Activated T-cell treated with anti-CD3 and anti-CD28 coated beads, Interleukin-2, amount 50 U/mL, for 1 hour (primary cell): ENCODE results near the gene INSRR.

Experiments
- DNase-seq: peaks from one replicate; pipeline ENCODE4 v3.0.0-alpha.2; 2020

The INSRR gene

GRCh38 chr1:156858959-156859522 lies at the start of gene INSRR:
Gene INSRR (minus strand): TSS chr1:156859117. CDS start chr1:156858621, 496 bp downstream.
- no peak for DNase-seq

GRCh38 chr1:156908541-156908940 lies 49.6 kb upstream of the INSRR start:
- no peak for DNase-seq

DNA sequence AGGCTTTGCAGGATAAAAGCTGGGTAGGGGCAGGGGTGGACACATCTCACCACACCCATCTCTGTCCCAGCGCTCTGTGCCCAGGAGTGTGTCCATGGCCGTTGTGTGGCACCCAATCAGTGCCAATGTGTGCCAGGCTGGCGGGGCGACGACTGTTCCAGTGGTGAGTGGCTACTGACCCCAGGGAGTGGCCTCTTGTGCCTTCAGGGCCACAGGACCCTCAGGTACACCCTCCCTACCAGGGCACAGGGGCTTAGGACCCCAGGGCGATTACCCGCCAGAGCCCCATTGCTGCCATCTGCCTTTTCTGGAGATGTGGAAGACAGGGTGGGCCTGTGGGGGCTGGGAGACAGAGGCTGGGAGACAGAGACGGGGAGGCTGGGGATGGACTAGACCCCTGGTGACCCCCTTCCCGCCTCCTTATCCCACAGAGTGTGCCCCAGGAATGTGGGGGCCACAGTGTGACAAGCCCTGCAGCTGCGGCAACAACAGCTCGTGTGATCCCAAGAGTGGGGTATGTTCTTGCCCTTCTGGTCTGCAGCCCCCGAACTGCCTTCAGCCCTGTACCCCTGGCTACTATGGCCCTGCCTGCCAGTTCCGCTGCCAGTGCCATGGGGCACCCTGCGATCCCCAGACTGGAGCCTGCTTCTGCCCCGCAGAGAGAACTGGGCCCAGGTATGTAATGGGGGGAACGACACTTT lies 47.4 kb upstream of the INSRR start:
- no peak for DNase-seq

DNA sequence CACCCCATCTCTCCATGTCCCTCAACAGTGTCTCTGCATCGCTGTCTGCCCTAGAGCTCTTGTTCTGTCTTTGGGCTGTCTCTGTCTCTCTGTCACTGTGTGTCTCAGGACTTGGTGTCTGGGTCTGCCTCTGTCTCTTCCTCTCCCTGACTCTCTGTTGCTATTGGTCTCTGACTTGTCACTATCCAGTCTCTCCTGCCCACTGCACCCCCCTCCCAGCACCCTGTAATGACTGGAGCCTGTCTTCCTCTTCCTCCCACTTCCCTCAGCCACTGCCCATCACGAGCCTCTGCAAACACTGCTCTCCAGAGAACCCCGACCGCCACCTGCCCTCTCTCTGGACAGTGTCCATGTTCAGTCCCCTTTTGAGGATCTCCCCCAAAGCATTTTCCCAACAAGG lies 46.7 kb upstream of the INSRR start:
- no peak for DNase-seq

- DNase-seq: no peak
These were observed 46.3 kb upstream of the INSRR start for GRCh38 chr1:156905176-156905575.

DNA sequence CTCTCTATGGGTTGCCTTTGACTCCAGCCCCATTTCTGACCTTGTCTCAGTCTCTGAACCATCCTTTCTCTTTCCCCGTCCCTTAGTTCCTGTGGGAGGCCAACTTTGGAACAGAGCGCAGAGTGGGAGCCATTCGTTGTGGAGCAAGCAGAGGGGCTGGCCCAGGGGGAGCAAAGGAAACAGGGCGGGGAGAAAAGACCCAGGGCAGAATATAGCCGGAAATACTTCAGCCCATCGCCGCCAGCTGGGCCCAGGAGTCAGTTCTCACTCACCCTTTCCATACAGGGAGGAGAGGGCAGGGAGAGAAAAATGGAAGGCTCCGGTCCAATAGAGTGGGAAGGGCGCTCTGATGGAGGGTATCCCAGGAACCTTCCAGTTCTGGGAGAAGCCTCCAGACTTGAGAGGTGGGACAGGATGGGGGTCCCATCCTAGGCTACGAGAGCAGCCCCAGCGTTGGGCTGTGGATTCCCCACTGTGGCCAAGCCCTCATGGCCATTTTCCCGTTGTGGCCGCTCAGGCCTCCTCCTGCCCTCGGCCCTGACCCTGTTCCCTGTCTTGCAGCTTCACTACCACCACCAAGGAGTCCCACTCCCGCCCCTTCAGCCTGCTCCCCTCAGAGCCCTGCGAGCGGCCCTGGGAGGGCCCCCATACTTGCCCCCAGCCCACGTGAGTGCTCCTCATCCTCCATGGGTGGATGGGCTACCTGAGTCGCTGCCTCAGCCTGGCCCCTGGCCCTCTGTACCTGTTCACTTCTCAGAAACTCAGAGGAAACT lies 45.5 kb upstream of the INSRR start:
- no peak for DNase-seq

GRCh38 chr1:156903328-156904091 lies 44.6 kb upstream of the INSRR start:
- DNase-seq: no peak

GRCh38 chr1:156901966-156902915 lies 43.3 kb upstream of the INSRR start:
- no peak for DNase-seq

DNA sequence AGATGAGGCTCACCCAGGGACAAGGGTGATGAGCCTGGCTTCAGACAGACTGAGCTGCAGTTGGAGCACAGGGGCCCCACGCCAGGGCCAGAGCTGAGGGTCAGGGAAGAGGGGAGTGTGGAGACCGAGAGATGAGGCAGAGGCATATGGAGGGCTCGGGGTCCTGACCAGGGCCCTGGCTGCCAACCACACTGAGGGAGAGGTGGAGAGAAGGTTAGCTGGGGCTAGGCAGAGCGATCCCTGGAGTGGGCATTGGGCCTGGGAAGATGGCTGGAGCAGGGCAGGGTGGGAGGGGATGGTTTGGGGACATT lies 42.6 kb upstream of the INSRR start:
- DNase-seq: no peak

DNA sequence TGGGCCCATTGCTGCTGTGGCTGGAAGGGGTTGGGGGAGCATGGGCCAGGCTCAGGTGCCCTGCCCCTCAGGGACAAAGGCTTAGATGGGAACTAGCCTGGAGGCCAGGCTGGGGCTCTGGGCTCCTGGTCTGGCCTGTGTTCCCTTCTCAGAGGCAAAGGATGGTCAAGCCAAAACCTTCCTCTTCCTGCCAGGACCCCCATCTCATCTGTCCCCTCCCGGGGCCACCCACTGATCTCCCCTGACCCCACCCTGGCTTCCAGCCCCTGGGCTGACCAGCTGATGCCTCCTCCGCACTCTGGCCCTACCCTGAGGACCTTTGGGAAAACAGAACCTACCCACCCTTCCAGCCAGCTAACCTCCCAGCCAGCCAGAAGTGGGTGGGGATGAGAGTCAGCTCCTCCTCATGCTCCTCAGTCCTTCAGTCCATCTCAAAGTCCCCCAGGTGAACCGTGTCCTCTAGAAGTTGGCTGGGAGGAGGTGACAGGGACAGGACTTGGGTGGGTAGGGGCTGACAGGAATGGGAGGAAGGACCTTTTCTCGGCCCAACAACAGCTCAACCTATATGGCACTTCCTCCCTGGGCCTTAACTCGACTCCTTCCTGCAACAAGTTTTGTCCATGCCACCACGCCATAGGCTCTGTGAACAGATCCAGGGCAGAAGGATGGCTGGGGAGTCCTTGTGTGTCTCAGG lies 42.1 kb upstream of the INSRR start:
- DNase-seq: no peak

DNA sequence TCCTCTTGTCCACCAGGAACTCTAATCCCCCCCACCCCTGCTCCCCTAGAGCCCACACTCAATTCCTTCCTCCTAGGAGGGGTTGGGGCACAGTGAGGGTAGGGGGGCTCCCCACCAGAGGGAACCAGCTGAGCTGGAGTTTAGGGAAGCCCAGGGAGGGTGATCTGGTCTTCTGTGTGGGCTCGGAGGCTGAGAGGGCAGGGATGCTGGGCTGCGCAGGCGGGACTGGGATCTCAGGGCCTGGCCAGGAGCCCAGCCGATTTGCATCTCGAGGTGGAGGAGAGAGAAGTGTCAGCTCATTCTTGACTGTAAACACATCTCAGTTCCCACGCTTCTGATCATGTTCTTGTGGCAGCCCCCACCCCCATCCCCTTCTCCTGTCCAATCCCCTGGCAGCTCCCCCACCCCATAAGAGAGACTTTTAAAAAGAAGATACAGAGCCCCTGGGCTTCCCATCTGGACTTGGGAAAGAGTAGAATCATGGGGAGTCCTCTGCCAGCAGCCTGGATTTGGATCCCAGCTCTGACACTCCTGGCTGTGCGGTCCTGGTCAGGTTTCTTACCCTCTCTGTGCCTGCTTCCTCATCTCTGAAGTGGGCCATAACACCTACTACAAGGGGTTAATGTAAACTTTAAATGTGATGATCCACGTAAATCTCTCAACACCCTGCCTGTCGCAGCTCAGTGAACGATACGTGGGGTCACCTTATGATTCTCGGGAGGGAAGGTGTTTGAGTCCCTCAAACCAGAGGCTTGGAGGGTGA lies 41.2 kb upstream of the INSRR start:
- no peak for DNase-seq

DNA sequence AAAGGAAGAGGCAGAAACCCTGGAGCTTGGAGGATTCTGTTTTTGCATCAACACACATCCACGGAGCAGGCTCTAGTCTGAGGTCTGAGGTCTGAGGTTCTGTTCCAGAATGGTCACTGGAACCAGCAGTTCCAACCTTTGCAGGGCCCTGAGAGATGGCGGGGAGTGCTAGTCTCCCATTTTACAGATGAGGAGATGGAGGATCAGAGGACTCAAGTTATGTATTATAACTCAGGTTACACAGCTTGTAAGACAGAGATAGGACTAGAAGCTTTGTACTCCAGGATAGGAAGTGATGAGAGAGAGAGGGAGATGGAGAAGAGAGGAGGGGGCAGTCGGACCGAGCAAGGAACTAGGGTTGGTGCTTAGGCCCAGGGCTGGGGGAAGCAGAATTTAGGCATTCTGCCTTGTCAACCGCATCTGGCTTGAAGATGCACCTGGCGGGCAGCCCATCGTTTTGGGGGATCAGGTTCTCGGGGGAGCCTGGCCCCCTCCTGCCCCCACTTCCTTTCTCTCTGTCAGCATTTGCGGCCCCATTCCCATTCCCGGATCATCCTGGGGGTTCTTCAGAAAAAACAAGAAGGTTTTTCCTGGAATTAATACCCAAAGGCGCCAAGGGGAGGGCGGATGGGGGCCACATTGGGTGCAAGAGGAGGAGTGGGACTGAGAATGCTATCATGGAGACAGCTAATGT lies 40.2 kb upstream of the INSRR start:
- no peak for DNase-seq

DNA sequence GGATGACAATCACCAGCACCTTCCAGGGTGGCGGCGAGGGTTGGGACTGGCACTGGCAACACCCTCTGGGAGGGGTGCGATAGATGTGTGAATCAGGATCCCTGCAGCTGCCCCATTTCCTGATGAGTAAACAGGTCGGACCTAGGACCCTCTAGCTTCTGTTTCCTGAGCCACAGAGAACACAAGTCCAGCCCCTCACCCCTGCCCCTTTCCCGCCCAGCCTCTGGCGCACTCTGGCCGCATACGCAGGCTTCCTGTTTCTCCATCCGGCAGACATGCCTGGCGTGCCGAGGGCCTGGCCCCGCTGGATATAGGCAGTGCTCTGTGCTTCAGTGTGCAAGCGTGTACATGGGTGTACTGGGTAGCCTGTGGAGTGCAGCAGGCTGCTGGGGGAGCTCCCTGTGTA lies 39.2 kb upstream of the INSRR start:
- DNase-seq: no peak

DNA sequence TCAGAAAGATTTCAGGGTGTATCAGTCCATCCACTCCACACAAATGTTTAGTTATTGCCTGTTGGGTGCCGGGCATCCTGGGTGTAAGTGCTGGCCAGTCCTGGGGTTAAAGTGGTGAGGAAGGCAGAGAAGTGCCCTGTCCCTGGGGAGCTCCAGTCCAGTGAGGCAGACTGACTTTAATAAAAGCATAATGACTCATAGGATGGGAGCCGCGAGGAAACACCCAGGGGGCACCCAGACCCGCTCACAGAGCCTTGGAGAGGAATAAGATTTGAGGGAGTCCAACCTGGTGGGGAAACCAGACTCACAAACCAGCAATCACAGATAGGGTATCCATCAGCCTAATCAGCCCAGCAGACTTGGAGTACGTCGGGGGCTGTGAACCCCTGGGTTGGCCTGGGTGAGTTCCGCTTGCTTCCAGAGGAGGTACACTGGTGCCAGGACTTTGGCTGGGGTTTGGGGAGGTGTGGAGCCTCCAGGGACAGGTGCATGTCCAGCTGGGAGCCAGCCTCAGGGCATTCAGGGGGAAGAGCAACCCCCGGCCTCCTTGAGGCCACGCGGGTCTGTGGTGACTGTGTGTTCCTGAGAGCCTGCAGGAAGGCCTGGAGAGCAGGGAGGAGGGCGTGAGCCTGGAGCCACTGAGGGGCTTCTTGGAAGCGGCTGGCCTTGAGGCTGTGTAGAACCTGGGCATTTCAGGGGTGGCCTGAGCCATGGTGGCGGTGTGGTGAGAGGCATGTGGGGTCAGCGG lies 38.3 kb upstream of the INSRR start:
- DNase-seq: no peak

DNA sequence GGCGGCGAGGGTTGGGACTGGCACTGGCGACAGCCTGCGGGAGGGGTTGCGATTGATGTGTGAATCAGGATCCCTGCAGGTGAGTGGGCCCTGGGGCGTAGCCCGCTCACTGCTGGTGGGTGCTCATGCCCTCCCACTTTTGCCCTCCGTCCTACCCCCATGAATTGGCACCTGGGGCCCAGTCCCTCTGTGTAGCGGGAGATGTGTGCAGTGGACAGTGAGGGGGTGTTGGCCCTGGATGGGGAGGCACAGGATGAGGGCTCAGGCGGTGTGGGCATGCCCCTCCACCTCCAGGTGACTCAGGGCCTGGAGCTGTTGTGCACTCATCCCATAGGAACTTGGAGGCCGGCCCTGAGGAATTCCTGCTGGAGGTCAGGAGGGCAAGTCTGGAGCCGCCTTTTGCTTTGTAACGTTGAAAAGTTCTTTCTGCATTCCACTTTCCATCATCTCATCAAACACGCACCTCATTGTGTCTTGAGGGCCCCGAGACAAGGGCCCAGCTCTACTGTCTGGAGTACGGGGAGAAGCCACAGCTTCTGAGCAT lies 37.6 kb upstream of the INSRR start:
- DNase-seq: no peak

DNA sequence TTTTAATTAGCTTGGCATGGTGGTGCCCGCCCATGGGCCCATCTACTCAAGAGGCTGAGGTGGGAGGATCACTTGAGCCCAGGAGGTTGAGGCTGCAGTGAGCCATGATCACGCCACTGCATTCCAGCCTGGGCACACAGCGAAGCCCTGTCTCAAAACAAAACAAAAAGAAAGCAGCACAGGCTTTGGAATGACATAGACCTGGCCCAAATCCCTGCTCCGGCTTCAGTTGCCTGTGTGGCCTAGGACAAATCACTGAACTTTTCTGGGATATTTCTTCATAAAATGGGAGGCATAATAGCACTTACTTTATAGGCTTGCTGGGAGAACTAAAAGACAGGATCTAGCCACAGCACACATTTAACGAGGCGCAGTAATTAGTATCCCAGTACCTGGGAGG lies 37.0 kb upstream of the INSRR start:
- DNase-seq: no peak

GRCh38 chr1:156895455-156895812 lies 36.5 kb upstream of the INSRR start:
- no peak for DNase-seq

DNA sequence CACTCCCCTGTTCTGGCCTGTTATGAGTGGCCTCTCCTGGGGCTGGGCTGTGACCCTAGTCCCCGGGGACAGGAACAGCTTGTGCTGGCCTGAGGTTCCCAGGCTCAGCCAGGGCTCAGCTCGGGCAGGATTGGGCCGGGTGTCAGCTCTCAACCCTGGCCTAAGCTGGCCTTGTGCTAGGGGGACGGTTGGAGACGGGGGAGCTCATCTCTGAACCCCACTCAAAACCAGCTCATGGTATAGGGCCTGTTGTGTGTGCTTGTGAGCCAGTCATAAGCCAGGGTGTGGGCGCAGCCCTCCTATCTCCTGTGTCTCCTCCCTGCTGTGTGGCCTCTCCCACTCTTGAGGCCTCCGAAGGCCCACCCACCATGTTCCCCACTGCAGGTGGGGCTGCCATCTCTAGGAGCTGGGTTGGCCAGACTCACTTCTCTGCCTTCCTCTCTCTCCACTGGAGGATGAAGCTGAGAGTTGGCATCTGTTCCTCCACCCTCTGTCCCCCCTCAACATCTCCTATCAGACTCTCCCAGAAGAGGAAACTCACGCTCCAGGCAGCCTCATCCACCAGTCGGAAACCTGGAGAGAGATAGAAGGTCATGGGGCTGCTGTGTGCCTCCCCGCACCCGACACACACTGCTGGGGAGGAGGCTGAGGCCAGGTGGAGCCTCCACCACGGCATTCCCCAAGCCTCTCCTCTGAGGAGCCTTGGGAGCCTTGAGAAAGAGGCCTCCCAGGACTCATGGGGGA lies 36.0 kb upstream of the INSRR start:
- no peak for DNase-seq

- DNase-seq: no peak
These were observed 35.1 kb upstream of the INSRR start for GRCh38 chr1:156894001-156894400.
